Mesothelial cell of epicardium (in vitro differentiated cells): ENCODE data around the gene USB1. TPM values are rescaled to one million over a fixed set of nuclear protein-coding genes. Genes with fewer than 3 reads are reported as not detected.

Source experiments
- DNase-seq, 2 experiments: peaks; one replicate each; pipeline ENCODE4 v3.0.0; 2021; ENCODE audit warnings: low spot score in 2 of 2; ENCODE audit not compliant: unreplicated experiment in 2 of 2
- H3K27ac Mint-ChIP-seq: 2 replicates; pipeline ENCODE4 v1.8.0; 2021; ENCODE audit warnings: mixed read lengths
- H3K27me3 Mint-ChIP-seq: 2 replicates; pipeline ENCODE4 v1.8.0; 2021; ENCODE audit warnings: low read depth, mixed read lengths
- H3K36me3 Mint-ChIP-seq: 2 replicates; pipeline ENCODE4 v1.8.0; 2021; ENCODE audit warnings: mixed read lengths
- H3K4me1 Mint-ChIP-seq: 2 replicates; pipeline ENCODE4 v1.8.0; 2021; ENCODE audit warnings: mixed read lengths
- H3K4me3 Mint-ChIP-seq: 2 replicates; pipeline ENCODE4 v1.8.0; 2021; ENCODE audit warnings: mild to moderate bottlenecking, moderate library complexity, mixed read lengths
- H3K9me3 Mint-ChIP-seq: 2 replicates; pipeline ENCODE4 v1.8.0; 2021; ENCODE audit warnings: mixed read lengths
- total RNA-seq: library from RNA; stranded (reverse); gene quantifications from 3 replicates; pipeline ENCODE4 v1.2.1, GENCODE V29; 2021
- TF ChIP-seq, protein P1 (sequence below): fragments of 200-600 bp; sonication (generic); IDR thresholded peaks from one replicate; pipeline ENCODE4 v1.5.0; 2021; ENCODE audit warnings: antibody characterized with exemption; ENCODE audit not compliant: unreplicated experiment

The USB1 gene
- total RNA-seq, 1 donor from 2014 or later = 38.3 TPM

DNA sequence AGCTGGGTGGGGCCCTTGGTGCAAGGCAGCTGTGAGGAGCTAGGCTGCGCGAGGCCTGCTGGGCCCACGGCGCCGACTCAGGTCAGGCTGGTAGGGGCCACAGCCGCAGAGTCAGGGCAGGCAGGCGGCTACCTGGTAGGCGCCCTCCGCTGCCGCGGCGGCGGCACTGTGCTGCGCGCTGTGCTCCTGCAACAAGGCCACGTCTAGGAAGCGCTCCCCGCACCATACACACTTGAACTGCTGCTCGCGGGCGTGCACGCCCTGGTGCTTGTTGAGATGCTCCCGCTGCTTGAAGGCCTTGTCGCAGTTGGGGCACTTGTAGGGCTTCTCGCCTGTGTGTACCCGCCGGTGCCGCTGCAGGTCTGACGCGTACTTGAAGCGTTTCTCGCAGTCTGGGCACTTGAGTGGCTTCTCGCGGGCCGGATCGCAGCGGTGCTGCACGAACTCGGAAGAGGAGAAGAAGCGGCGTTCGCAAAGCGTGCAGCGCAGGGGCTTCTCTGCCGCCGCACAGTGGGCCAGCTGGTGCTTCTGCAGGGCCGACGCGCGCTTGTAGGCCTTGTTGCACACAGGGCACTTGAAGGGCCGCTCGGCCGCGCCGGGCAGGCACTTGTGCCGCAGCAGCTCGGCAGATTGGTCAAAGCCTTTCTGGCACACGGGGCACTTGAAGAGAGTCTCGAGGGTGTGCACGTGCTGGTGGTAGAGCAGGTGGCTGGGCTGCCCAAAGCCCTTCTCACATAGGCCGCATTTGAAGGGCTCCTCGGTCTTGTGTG lies 4.6 kb upstream of the USB1 start:
- H3K27ac Mint-ChIP-seq = no peak overlapping the region
- H3K9me3 Mint-ChIP-seq = no peaks in the 10 kb centered on the region
- no peak for DNase-seq
- peaks cover 9% of the 10 kb centered on the region for H3K36me3 Mint-ChIP-seq
- no peak overlapping the region for H3K4me3 Mint-ChIP-seq
- no peaks in the 10 kb centered on the region for H3K27me3 Mint-ChIP-seq
- TF ChIP-seq, protein P1, sequence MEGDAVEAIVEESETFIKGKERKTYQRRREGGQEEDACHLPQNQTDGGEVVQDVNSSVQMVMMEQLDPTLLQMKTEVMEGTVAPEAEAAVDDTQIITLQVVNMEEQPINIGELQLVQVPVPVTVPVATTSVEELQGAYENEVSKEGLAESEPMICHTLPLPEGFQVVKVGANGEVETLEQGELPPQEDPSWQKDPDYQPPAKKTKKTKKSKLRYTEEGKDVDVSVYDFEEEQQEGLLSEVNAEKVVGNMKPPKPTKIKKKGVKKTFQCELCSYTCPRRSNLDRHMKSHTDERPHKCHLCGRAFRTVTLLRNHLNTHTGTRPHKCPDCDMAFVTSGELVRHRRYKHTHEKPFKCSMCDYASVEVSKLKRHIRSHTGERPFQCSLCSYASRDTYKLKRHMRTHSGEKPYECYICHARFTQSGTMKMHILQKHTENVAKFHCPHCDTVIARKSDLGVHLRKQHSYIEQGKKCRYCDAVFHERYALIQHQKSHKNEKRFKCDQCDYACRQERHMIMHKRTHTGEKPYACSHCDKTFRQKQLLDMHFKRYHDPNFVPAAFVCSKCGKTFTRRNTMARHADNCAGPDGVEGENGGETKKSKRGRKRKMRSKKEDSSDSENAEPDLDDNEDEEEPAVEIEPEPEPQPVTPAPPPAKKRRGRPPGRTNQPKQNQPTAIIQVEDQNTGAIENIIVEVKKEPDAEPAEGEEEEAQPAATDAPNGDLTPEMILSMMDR = no peak
- H3K4me1 Mint-ChIP-seq = peaks cover 25% of the 10 kb centered on the region

DNA sequence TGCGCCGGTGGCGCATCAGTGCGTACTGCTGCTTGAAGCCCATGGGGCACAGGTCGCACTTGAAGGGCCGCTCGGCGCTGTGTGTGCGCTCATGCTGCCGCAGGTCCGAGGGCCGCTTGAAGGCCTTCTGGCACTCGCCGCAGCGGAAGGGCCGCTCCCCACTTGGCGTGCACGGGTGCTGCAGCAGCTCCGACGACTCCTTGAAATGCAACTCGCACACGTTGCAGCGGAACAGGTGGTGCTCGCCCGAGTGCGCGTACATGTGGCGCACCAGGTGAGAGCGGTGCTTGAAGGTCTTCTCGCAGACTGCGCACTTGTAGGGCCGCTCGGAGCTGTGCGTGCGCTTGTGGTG lies 4.1 kb upstream of the USB1 start:
- no peak overlapping the region for H3K4me3 Mint-ChIP-seq
- peaks cover 31% of the 10 kb centered on the region for H3K4me1 Mint-ChIP-seq
- TF ChIP-seq, protein P1 = no peak
- no peak overlapping the region for H3K27ac Mint-ChIP-seq
- peaks cover 9% of the 10 kb centered on the region for H3K36me3 Mint-ChIP-seq
- DNase-seq = no peak
- no peaks in the 10 kb centered on the region for H3K9me3 Mint-ChIP-seq
- no peaks in the 10 kb centered on the region for H3K27me3 Mint-ChIP-seq

DNA sequence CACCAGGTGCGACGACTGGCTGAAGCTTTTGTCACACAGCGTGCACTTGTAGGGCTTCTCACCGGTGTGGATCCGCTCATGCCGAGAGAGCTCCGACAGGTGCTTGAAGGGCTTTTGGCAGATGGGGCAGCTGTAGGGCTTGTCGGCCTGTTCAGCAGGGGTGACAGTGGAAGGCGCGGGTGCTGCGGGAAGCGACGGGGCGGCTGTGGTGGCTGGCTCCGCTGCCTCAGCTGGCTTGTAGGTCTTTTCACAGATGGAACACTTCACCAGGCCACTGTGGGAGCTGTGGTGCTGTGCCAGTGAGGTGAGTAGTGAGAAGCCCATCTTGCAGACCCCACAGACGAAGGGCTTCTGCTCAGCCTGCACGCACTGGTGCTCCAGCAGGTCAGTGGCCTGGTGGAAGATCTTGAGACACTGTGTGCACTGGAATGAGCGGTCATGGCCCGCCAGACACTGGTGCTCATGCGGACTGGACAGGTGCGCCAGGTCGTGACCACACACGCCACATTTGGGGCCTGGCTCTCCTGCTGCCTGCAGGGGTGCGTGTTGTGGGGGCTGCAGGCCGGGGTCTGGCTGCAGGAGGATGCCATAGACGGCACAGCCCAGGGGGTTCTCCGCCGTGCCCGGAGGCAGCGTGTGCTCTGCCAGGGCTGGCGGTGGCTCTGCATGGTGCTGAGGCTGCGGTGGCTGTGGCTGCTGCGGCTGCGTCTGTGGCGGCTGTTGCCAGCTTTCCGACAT lies 3.5 kb upstream of the USB1 start:
- peaks cover 29% of the 10 kb centered on the region for H3K4me1 Mint-ChIP-seq
- DNase-seq = no peak
- H3K27ac Mint-ChIP-seq = no peak overlapping the region
- TF ChIP-seq, protein P1 = no peak
- H3K4me3 Mint-ChIP-seq = no peak overlapping the region
- H3K27me3 Mint-ChIP-seq = no peaks in the 10 kb centered on the region
- H3K36me3 Mint-ChIP-seq = peaks cover 9% of the 10 kb centered on the region
- no peaks in the 10 kb centered on the region for H3K9me3 Mint-ChIP-seq

DNA sequence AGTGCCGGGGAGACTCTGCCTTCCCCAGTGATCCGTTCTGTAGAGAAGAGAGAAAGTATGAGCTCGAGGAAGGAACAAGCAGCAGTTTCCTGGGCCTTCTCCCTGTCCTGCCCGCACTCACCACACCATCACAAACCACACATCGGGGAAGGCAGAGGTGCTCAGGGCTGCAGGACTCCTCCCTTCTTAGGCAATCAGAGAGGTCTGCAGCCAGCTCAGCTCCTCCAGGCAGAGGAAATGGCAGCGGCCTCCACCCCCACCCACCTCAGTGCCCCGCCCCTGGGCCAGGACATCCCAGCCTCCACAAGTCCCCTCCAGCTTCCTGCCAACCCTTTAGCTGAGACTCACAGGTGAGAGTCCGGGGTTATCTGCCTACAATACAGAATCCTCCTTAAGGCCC lies 2.7 kb upstream of the USB1 start:
- Mint-ChIP-seq H3K4me3 (peak overlapping the region; percentile 75), H3K27me3 (no peaks in the 10 kb centered on the region), H3K9me3 (no peaks in the 10 kb centered on the region), H3K36me3 (peaks cover 9% of the 10 kb centered on the region), H3K4me1 (peaks cover 21% of the 10 kb centered on the region), H3K27ac (no peak overlapping the region)
- no peak for DNase-seq
- TF ChIP-seq, protein P1 = no peak

DNA sequence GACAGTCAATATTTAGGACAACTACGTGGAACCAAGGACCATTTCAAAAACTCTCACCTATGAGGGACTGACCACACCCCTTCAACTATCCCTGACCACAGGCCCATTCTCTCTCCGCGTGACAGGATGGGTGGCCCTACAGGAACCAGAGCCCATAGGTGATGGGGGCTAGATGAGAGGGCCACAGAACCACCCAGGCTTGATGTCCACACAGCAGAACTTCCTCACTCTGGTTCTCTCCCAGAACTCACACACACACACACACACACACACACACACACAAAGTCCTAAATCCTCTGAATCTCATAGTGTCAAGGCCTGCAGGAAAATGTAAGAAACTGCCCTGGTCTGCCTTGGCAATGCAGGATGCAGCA lies 2.2 kb upstream of the USB1 start:
- peaks cover 9% of the 10 kb centered on the region for H3K36me3 Mint-ChIP-seq
- H3K4me3 Mint-ChIP-seq = peak overlapping the region; percentile 75
- H3K27me3 Mint-ChIP-seq = no peaks in the 10 kb centered on the region
- TF ChIP-seq, protein P1 = no peak
- peak overlapping the region; percentile 21 for H3K27ac Mint-ChIP-seq
- no peak for DNase-seq
- H3K9me3 Mint-ChIP-seq = no peaks in the 10 kb centered on the region
- peaks cover 21% of the 10 kb centered on the region for H3K4me1 Mint-ChIP-seq
